WERI-Rb-1 (cell line): ENCODE data around the gene ABLIM2.

ENCODE experiments used
- DNase-seq: peaks from one replicate; pipeline ENCODE4 v3.0.0-alpha.2; 2020
- H3K27ac ChIP-seq: fragments of 250-450 bp; sonication (Bioruptor Pico); 2 replicates; pipeline ENCODE4 v1.5.1; 2020; ENCODE audit warnings: mild to moderate bottlenecking, moderate library complexity
- H3K27me3 ChIP-seq: fragments of 250-450 bp; sonication (Bioruptor Pico); 2 replicates; pipeline ENCODE4 v1.5.1; 2021; ENCODE audit warnings: mild to moderate bottlenecking, low read depth, moderate library complexity; ENCODE audit not compliant: insufficient read depth, severe bottlenecking
- H3K36me3 ChIP-seq: fragments of 250-450 bp; sonication (Bioruptor Pico); 2 replicates; pipeline ENCODE4 v1.5.1; 2020; ENCODE audit warnings: mild to moderate bottlenecking, moderate library complexity
- H3K4me3 ChIP-seq: 2 replicates; pipeline ENCODE4 v1.5.1; 2011; ENCODE audit warnings: low read depth, mild to moderate bottlenecking, control low read depth, low read length
- H3K9me3 ChIP-seq: fragments of 250-450 bp; sonication (Bioruptor Pico); 2 replicates; pipeline ENCODE4 v1.5.1; 2021; ENCODE audit warnings: mild to moderate bottlenecking, moderate library complexity; ENCODE audit not compliant: severe bottlenecking
- TF ChIP-seq, protein P1 (sequence below): IDR thresholded peaks from 2 replicates; pipeline ENCODE4 v1.5.1; 2011; ENCODE audit warnings: low read depth, mild to moderate bottlenecking, control low read depth, inconsistent platforms, low read length

Gene ABLIM2

DNA sequence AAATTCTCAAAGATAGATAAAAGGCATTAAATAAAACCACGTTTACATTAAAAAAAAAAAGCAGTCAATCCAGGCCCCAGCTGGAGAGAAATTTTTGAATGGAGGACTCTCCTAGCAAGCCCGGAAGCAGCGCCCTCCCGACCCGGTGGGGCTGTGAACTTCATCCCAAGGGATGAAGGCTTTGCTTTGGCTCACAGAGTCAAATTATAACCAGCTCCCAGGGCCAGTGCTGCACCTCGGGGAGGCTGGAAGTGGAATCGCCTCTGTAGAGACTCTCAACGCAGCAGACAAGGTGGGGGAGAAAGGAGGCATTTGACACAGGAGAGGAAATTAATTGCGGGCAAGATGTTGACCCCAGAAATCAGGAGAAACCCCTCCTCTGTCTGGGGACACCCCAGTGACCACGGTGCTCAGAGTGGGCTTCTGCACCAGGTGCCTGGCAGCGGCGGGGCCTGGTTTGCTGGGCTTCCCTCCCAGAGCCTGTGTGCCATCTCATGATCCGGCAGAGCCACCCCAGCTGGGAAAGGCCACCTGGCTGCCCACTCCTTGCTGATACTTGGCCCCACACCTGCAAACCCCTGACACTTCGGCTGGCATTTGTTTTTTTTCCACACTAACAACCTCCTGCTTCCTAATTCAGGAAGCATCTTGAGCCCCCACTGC is 71.7 kb downstream of the ABLIM2 start:
- no peak overlapping the region for H3K27ac ChIP-seq
- no peaks in the 10 kb centered on the region for H3K36me3 ChIP-seq
- no peaks in the 10 kb centered on the region for H3K27me3 ChIP-seq
- DNase-seq = no peak
- TF ChIP-seq, protein P1, sequence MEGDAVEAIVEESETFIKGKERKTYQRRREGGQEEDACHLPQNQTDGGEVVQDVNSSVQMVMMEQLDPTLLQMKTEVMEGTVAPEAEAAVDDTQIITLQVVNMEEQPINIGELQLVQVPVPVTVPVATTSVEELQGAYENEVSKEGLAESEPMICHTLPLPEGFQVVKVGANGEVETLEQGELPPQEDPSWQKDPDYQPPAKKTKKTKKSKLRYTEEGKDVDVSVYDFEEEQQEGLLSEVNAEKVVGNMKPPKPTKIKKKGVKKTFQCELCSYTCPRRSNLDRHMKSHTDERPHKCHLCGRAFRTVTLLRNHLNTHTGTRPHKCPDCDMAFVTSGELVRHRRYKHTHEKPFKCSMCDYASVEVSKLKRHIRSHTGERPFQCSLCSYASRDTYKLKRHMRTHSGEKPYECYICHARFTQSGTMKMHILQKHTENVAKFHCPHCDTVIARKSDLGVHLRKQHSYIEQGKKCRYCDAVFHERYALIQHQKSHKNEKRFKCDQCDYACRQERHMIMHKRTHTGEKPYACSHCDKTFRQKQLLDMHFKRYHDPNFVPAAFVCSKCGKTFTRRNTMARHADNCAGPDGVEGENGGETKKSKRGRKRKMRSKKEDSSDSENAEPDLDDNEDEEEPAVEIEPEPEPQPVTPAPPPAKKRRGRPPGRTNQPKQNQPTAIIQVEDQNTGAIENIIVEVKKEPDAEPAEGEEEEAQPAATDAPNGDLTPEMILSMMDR = no peak
- H3K4me3 ChIP-seq = no peak overlapping the region
- no peaks in the 10 kb centered on the region for H3K9me3 ChIP-seq

DNA sequence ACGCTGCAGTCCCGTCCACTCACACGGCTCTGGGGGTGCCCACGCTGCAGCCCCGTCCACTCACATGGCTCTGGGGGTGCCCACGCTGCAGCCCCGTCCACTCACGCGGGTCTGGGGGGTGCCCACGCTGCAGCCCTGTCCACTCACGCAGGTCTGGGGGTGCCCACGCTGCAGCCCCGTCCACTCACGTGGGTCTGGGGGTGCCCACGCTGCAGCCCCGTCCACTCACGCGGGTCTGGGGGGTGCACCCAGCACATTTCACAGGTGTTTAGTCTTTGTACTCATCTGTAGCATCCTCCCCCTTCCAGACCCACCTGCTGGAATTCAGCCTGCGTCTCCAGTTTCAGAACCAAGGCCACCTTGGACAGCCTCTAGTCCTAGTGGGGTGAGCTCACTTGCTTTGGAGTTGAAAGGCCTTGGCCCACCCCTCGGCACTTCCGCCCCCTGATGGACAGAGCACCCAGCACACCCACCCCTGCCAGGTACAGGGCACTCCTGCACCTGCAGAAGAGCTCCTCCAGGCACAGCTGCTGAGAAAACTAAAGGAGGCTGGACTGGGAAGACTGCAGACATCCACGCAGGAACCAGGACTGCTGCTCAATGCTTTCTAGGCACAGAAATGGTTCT is 73.0 kb downstream of the ABLIM2 start:
- Histone ChIP-seq H3K4me3 (no peak overlapping the region), H3K9me3 (no peaks in the 10 kb centered on the region), H3K27me3 (no peaks in the 10 kb centered on the region), H3K27ac (no peak overlapping the region), H3K36me3 (no peaks in the 10 kb centered on the region)
- DNase-seq = no peak
- TF ChIP-seq, protein P1 = peak; percentile 41; the same call in 1 of the 2 replicates

DNA sequence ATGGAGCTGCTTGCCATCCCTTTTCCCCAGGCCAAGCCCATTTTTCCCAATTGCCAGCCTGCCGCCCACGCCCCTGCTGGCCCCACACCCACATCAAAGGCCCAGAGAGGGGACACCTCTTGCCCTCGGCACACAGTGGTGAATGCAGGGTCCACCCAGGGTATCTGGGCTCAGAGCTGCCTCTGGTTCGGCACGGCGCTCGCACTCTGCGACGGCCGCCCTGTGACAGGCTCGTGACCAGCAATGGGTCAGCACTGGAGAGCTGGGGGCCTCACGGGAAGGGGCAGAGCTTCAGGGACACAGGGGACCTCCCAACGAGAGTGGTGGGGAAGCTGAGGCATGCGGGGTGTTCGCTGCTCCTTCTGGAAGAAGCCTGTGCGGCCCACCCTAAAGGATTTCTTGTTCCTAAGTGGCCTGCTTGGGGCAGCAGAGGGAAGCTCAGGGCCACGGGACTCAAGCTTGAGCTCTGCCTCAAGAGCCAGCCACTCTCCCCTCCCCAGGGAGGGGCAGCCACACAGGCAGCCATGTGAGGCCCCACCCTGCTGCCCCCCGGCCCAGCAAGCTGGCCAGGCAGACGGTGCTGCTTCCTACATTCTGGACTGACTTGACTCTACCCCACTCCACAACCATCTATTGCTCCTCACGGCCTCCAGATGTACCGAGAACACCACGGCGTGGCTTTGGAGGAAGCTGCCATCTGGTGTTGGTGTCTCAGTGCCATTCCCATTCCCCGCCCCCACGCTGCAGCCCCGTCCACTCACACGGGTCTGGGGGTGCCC is 73.7 kb downstream of the ABLIM2 start:
- H3K4me3 ChIP-seq = no peak overlapping the region
- DNase-seq = no peak
- TF ChIP-seq, protein P1 = no peak

GRCh38 chr4:8084031-8084660 is 74.5 kb downstream of the ABLIM2 start:
- Histone ChIP-seq H3K4me3 (no peak overlapping the region), H3K27me3 (no peaks in the 10 kb centered on the region), H3K9me3 (no peaks in the 10 kb centered on the region), H3K36me3 (no peaks in the 10 kb centered on the region), H3K27ac (no peak overlapping the region)
- TF ChIP-seq, protein P1 = no peak
- DNase-seq = no peak

More for the DNA sequence above, 73.7 kb downstream of the ABLIM2 start:
- no peaks in the 10 kb centered on the region for H3K9me3 ChIP-seq
- no peaks in the 10 kb centered on the region for H3K36me3 ChIP-seq
- H3K27me3 ChIP-seq = no peaks in the 10 kb centered on the region
- H3K27ac ChIP-seq = no peak overlapping the region

DNA sequence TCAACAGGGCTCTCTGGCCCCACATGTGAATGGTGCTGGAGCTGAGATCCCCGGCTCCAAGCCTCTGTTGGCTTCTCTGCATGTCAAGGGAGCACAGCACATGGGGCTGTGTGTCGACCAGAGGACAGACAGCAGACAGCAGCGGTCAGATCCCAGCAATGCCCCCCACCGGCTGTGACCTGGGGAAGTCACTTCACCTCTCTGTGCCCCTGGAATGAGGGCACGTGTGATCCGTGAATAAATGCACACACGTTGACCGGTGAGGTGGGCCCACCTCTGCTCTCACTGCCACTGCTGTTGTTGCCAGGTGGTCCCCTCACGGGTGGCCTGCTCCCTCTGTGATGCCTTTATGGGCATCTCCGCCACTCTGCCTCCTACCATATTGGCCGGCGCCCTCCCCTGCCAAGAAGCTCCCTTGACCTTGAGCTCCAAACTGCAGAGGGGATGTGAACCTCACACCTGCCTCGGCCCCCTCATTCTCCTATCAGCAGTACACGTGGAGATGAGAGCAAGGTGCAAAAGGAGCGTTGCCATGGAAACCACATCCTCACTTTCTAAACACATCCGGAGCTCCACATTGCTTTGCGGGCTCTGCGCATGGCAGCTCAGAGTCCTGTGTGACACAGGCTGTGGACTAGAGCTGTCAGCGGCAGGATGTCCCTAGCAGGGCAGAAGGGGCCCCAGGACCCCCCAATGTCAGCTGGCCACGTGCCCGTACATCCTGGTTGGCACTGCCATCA is 75.4 kb downstream of the ABLIM2 start:
- Histone ChIP-seq H3K4me3 (no peak overlapping the region), H3K27ac (no peak overlapping the region), H3K27me3 (no peaks in the 10 kb centered on the region), H3K36me3 (no peaks in the 10 kb centered on the region), H3K9me3 (no peaks in the 10 kb centered on the region)
- no peak for DNase-seq
- TF ChIP-seq, protein P1 = no peak
